HG02763 (cell line): ENCODE data around the gene ABCE1.

ENCODE experiments used
- ATAC-seq: cut with Tn5 transposase; IDR thresholded peaks from one replicate; pipeline ENCODE4 v1.9.1; 2021; ENCODE audit warnings: mild to moderate bottlenecking, moderate library complexity; ENCODE audit not compliant: unreplicated experiment

Gene ABCE1

GRCh38 chr4:145171911-145172310 lies 73.8 kb downstream of the ABCE1 start:
- ATAC-seq: no peak

GRCh38 chr4:145176641-145177432 lies 78.7 kb downstream of the ABCE1 start:
- no peak for ATAC-seq

- no peak for ATAC-seq
Observed at GRCh38 chr4:145177511-145177905, 79.4 kb downstream of the ABCE1 start.

GRCh38 chr4:145177906-145178538 lies 79.9 kb downstream of the ABCE1 start:
- no peak for ATAC-seq

GRCh38 chr4:145178740-145179280 lies 80.7 kb downstream of the ABCE1 start:
- ATAC-seq: no peak
